Measurements from ENCODE around the gene TBX22.
"Not testable (repeated sequence)": the region's sequence is repeated elsewhere in the genome, so short reads cannot be mapped to it uniquely, and the experiment has no call there.

TBX22 gene, protein sequence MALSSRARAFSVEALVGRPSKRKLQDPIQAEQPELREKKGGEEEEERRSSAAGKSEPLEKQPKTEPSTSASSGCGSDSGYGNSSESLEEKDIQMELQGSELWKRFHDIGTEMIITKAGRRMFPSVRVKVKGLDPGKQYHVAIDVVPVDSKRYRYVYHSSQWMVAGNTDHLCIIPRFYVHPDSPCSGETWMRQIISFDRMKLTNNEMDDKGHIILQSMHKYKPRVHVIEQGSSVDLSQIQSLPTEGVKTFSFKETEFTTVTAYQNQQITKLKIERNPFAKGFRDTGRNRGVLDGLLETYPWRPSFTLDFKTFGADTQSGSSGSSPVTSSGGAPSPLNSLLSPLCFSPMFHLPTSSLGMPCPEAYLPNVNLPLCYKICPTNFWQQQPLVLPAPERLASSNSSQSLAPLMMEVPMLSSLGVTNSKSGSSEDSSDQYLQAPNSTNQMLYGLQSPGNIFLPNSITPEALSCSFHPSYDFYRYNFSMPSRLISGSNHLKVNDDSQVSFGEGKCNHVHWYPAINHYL

DNA sequence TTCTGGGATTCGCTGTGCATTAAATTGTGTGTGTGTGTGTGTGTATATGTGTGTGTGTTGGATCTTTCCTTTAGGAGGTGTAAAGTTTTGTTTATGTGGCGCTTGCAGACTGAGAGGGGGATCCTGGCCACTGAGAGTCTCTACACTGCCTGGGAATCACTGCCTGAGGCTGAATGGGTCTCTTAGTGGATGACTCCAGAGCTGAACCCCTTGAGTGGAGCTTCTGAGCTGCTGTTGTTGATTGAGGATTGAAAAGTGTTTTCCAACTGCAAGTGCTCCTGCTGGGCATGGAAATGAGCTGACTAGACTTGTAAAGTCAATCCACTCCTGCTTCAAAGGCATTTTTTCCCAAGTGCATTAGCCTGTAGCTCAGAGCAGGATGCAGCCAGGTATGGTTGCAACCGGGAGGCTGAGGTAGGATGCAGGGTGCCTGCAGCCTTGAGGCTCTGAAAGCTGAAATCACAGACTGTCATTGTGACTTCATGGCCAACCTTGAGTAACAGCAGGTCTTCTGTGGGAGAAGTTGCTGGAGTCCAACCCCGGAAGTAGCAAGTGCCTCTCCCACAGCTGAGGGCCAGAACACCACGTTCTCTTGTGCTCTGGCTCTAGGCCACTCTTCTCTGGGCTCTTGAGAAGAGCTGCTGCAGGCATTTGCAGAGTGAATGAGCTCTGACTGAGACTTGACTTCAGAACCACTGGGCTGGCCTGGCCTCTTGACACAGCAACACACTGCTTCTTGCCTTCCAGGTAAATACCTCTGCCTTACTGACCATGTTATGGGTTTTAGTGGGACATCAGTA, at the start of gene TBX22:
TBX22 (plus strand) TSS at position 613 of the 800 bp plus-strand sequence. CDS start 7,517 bp downstream, outside the sequence.
- in situ Hi-C loops (cut with HindIII; ENCODE audit: low sequenced_read_pairs) = no loop called here

DNA sequence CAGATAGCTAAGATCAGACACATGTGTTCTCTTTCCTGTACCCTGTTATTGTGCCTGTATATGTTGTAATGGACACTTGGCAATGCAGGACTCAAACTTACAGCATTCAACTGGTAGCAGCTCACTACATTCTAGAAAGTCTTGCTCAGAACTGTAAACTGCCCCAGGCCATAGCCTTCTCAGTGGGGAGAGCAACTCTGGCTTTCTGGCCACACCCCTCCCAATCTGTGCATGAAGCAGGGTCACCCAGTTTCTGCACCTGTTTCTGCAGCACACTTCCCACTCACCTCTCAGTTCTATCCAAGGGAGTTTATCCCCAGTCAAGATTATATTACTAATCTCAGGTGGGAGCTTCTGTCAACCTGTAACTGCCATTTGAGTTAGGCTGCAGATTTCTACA, 38.9 kb upstream of the TBX22 start:
- in situ Hi-C loops (cut with HindIII; ENCODE audit: low sequenced_read_pairs) = no loop called here

GRCh38 chrX:80004458-80004857, 10.1 kb upstream of the TBX22 start:
- in situ Hi-C loops (cut with HindIII; ENCODE audit: low sequenced_read_pairs) = no loop called here

DNA sequence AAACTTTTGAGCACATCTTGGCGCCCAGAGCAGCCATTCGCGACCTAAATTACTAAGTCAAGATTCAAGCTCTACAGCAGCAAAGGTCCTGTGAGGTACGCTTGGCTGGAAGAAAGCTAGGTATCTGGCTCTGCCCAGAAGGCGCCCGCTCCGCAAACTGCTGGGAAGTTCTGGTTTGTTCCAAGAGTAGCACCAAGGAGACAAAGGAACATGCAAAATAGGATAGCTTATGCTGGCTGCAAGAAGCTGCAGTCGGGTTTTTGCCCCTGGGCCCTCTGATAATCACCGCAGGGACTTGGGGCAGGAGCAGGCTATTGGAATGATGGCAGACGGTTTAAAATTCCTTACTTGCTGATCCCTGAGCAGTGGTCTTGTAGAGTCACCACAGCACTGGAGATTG, 3.0 kb upstream of the TBX22 start:
- in situ Hi-C loops (cut with HindIII; ENCODE audit: low sequenced_read_pairs) = no loop called here

DNA sequence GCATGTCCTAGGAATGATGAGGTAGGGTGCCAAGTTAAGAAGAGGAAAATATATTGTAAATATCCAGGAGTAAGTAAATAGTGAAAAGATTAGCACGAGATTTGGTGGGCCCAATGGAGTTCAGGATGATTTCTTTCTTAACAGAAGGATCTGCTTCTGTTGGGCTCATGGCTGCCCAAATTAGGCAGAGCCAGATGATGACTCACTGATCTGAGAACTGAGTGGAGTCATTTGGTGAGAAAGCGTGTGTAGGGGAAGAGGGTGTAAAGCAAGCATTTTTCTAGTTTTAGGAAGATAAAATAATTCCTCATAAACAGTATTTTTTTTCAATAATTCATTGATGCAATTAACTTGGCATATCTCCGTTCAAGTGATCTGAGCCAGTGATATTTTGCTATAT, 1.6 kb downstream of the TBX22 start:
- in situ Hi-C loops (cut with HindIII; ENCODE audit: low sequenced_read_pairs) = no loop called here

GRCh38 chrX:80021621-80022020, 7.1 kb downstream of the TBX22 start:
- in situ Hi-C loops (cut with HindIII; ENCODE audit: low sequenced_read_pairs) = no loop called here

- in situ Hi-C loops (cut with HindIII; ENCODE audit: low sequenced_read_pairs) = no loop called here
Measured at GRCh38 chrX:80022363-80023031, 7.9 kb downstream of the TBX22 start.

DNA sequence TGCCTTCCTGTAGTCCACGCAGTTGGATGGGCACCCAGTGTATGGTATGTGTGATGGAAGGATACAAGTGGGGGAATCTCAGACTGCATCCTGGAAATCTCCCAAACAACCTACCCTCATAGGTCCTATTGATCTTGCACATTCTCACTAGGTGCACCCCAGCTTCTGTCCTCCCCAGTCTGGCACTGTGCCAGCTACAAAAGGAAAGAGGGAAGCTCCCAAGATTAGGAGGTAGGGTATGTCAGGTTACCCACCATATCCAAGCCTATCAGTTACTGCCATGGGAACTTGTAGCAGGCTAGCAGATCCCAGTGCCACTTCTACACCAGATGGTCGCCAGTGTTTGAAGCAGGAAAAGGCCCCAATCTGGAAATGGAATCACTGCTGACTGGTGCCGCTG, 11.6 kb downstream of the TBX22 start:
- in situ Hi-C loops (cut with HindIII; ENCODE audit: low sequenced_read_pairs) = no loop called here

GRCh38 chrX:80066156-80066555, 51.6 kb downstream of the TBX22 start:
- in situ Hi-C loops (cut with HindIII; ENCODE audit: low sequenced_read_pairs) = not testable (repeated sequence)

DNA sequence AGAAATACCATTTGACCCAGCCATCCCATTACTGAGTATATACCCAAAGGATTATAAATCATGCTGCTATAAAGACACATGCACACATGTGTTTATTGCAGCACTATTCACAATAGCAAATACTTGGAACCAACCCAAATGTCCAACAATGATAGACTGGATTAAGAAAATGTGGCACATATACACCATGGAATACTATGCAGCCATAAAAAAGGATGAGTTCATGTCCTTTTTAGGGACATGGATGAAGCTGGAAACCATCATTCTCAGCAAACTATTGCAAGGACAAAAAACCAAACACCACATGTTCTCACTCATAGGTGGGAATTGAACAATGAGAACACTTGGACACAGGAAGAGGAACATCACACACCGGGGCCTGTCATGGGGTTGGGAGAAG, 61.1 kb downstream of the TBX22 start:
- in situ Hi-C loops (cut with HindIII; ENCODE audit: low sequenced_read_pairs) = not testable (repeated sequence)
